VCaP (cell line): ENCODE data around the gene CCL19.

ENCODE experiments used
- H3K27ac ChIP-seq: fragments of 450-650 bp; 2 replicates; pipeline ENCODE4 v1.5.1; 2017
- TF ChIP-seq, protein P1 (sequence below): fragments of 450-650 bp; conservative IDR thresholded peaks from 2 replicates; pipeline ENCODE4 v1.5.1; 2017; ENCODE audit warnings: mild to moderate bottlenecking, moderate library complexity

The CCL19 gene

DNA sequence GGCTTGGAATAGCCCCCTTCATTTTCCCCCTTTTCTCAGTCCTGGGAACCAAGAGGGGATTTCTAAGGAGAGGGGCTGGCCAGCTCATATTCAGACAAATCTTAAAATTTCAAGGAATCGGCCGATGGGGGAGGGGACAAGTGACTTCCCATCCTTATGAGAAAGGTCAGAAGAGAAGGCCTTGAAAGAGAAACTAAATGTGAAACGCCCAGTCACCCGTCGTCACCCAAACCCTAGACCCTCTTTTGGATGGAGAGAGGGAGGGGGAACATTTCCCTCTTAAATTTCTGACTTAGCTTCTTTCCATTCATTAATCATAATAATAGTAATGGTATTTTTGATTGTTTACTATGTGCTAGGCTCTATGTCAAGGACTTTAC is 850 bp upstream of the CCL19 start:
- no peak overlapping the region for H3K27ac ChIP-seq
- TF ChIP-seq, protein P1, sequence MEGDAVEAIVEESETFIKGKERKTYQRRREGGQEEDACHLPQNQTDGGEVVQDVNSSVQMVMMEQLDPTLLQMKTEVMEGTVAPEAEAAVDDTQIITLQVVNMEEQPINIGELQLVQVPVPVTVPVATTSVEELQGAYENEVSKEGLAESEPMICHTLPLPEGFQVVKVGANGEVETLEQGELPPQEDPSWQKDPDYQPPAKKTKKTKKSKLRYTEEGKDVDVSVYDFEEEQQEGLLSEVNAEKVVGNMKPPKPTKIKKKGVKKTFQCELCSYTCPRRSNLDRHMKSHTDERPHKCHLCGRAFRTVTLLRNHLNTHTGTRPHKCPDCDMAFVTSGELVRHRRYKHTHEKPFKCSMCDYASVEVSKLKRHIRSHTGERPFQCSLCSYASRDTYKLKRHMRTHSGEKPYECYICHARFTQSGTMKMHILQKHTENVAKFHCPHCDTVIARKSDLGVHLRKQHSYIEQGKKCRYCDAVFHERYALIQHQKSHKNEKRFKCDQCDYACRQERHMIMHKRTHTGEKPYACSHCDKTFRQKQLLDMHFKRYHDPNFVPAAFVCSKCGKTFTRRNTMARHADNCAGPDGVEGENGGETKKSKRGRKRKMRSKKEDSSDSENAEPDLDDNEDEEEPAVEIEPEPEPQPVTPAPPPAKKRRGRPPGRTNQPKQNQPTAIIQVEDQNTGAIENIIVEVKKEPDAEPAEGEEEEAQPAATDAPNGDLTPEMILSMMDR, result no peak

DNA sequence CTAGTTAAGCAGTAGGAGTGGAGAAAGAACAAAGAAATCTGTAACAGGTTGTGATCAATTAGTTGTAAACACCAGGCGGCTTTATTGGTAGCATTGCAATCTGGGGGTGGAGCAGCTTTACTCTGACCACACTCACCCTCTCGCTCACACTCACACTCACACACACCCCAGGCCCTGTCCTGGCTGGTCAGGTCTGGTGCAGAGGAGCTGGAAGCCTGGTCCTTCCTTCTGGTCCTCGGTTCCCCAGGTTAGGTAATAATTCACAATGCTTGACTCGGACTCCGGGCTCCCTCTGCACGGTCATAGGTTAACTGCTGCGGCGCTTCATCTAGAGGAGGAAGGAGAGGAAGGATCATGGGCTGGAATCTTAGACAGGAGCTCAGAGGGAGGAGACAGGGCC is 1.6 kb downstream of the CCL19 start:
- TF ChIP-seq, protein P1, result no peak
- no peak overlapping the region for H3K27ac ChIP-seq

DNA sequence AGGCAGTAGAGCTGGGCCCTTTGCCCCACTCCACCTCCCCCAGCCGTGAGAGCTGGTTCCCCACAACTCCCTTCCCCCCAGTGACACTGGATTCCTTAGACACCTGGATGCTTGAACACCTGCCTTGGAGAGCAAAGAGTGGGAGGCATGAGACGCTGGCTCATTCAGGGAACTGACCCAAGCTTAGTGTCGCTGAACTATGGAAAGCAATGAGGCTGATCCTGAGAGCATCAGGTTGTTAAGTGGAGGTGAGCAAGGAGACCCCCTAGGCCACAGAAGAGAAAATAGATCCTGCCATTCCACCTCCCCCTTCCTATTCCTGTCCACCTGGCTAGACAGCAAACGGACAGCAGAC is 2.0 kb downstream of the CCL19 start:
- no peak overlapping the region for H3K27ac ChIP-seq
- TF ChIP-seq, protein P1, result no peak

DNA sequence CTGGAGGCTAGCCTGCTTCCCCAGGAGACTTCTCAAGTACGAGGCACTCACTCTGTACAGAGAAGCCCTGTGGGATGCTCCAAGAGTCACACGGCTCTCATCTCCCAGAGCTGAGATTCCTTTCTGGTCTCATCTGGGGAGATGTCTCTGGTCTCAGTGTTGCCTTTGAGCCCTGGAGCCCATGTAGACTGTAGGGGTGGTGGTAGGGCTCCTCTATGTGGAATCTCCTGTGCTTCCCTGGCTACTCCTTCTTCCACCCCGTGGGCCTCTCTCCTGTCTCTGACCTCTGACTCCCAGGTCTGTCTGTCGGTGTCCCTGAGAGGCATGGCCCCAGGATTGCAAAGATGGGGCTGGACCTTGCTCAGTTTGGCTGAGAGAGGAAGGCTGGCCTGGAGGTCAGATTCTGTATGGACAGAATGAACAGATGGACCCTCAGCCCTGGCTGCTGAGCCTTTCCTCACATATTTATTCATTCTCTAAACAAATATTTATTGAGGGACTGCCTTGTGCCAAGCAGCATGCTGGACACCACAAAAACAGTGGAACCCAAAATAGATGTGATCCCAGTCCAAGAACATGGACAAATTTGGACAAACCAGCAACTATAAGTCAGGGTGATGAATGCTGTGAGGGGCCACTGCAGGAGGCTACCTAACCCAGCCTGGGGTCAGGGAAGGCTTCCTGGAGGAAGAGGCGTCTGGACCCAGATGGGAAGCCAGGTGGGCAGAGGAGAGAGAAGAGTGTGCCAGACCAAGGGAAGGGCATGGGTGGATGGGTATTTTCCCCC is 2.6 kb downstream of the CCL19 start:
- H3K27ac ChIP-seq, result no peak overlapping the region
- TF ChIP-seq, protein P1, result no peak

DNA sequence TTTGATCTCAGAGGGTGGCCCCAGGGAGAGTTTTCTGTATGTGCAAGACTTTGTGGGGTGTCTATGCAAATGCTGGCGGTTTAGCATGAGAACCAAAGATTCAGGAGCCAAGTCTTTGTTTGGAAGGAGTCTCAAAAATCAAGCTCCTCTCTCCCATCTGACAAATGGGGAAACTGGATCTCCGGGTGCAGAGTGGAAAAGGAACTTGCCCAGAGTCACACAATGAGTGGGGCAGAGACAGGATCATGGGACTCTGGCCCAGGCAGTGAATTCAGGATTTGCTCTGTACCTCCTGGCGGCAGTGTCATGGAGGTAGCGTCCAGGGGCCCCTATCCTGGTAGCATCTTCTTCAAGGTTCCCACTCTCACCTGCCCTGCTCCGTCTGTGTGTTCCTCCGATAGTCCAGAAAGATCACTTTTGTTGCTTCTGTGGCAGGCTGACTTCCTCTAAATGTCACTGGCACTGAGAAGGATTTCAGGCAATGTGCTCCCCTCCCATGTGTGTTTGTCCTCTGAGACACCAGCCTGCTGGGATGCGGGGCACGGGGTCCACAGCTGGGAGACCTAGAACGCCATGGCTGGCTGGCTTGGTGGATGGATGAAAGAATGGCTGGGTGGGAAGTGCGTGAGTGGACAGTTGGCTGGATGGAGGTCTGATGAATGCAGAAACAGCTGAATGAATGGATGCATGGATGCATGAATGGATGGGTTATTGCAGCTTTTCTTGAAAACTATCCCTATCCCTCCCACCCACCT is 3.6 kb downstream of the CCL19 start:
- TF ChIP-seq, protein P1, result no peak
- no peak overlapping the region for H3K27ac ChIP-seq

DNA sequence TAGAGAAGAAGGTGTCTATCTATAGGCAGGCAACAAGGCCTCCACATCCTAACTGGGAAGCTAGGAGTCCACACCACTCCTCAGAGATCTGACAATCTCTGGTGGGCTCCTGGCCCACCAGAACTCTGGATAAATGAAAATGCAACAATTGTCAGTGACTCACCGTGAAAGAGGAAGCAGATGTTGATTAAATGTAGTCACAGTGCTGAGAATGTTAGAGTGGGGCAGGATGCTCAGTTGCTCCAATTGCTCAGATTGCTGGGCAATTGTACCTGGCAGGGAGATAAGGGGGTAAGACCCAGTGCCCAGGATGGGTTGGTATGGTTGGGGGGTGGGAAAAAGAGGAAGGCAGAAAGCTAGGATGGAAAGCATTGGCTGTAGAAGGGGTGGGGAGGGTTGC is 4.3 kb downstream of the CCL19 start:
- no peak overlapping the region for H3K27ac ChIP-seq
- TF ChIP-seq, protein P1, result no peak

DNA sequence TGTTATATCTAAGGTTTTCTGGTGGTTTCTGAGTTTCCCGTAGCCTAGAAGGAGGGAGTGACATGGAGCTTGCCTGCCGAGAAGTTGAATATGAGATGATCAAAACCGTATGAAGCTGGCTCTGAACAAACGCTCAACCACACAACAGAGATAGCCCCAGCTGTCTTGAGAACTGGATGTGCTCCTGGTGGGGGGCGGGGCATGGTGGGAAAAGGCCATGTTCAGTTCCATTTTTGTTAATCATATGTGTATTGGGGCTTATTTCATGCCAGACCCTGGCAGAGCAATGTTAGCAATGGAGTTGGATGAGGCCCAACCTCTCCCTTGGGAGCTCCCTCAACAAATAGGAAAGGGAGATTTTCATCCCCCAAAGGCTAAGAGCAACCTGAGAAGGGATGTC is 4.8 kb downstream of the CCL19 start:
- no peak overlapping the region for H3K27ac ChIP-seq
- TF ChIP-seq, protein P1, result no peak
